Activated B cell treated with CpG ODN at 0.5 μM for 24 hours (primary cell): Measurements from ENCODE around the gene CDC42. TPM values are rescaled to one million over a fixed set of nuclear protein-coding genes. Genes with fewer than 3 reads are reported as not detected.

Experiments
- ATAC-seq: fragments of 200-7000 bp; cut with Tn5 transposase; one replicate; pipeline ENCODE4 v1.10.0; 2021; ENCODE audit warnings: low read depth, mild to moderate bottlenecking, moderate library complexity
- CTCF ChIA-PET: fragments of 350-600 bp; sonication (Branson Sonifier 250); formaldehyde crosslinking; loops from one replicate; lab custom pipeline; 2021; ENCODE audit warnings: antibody characterized with exemption; lab: Charles Lee
- POLR2A ChIA-PET: fragments of 350-600 bp; sonication (Branson Sonifier 250); formaldehyde crosslinking; loops from one replicate; lab custom pipeline; 2021; ENCODE audit warnings: antibody characterized with exemption; lab: Charles Lee
- DNase-seq: peaks from one replicate; pipeline ENCODE4 v3.0.0; 2022
- H3K27ac Mint-ChIP-seq: one replicate; pipeline ENCODE4 v1.8.0; 2020; ENCODE audit warnings: mixed read lengths
- H3K27me3 Mint-ChIP-seq: one replicate; pipeline ENCODE4 v1.8.0; 2021; ENCODE audit warnings: mixed read lengths
- H3K36me3 Mint-ChIP-seq: one replicate; pipeline ENCODE4 v1.8.0; 2021; ENCODE audit warnings: low read depth, mixed read lengths
- H3K4me1 Mint-ChIP-seq: one replicate; pipeline ENCODE4 v1.8.0; 2021; ENCODE audit warnings: mixed read lengths
- H3K4me3 Mint-ChIP-seq: one replicate; pipeline ENCODE4 v1.8.0; 2020; ENCODE audit warnings: mild to moderate bottlenecking, mixed read lengths
- H3K9me3 Mint-ChIP-seq: one replicate; pipeline ENCODE4 v1.8.0; 2020; ENCODE audit warnings: mixed read lengths
- intact Hi-C: fragments of 100-400 bp; cut with micrococcal nuclease; formaldehyde crosslinking; loops from one replicate; pipeline ENCODE4 v1.15.1; 2024
- total RNA-seq: library from RNA; stranded (reverse); gene quantifications from 2 replicates; pipeline ENCODE4 v1.2.3, GENCODE V29; 2022
- TF ChIP-seq, protein P1 (sequence below): fragments of 200-600 bp; IDR thresholded peaks from one replicate; pipeline ENCODE4 v1.8.0; 2022; ENCODE audit warnings: antibody characterized with exemption, mild to moderate bottlenecking

CDC42 gene
- total RNA-seq, 1 donor from 2014 or later: 310 TPM

DNA sequence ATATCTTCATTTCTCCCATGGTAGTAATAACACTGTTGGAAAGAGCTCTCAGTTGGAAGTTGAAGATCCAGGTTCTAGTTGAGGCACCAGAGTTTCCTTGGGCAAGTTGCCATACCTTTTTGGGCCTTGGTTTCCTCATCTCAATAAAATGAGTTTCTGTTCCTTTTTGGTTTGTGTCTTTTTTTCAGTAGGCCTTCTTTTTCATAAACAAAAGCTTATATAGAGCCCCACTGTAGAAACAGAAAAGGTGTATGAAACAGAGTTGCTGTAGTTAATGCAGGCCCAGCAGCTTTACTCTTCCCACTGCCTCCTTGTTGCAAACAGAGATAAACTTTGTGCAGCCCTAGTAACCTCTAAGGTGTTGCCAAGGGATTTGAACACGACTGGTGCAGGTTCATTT, 48.7 kb downstream of the CDC42 start:
- ChIA-PET CTCF (no interaction called here), POLR2A (interaction anchor here (0.8 kb wide), 1 partner anchor 75 kb away, joined by 4 read pairs; no protein-coding TSS in a partner anchor)
- H3K36me3 Mint-ChIP-seq: peaks cover 81% of the 10 kb centered on the region

DNA sequence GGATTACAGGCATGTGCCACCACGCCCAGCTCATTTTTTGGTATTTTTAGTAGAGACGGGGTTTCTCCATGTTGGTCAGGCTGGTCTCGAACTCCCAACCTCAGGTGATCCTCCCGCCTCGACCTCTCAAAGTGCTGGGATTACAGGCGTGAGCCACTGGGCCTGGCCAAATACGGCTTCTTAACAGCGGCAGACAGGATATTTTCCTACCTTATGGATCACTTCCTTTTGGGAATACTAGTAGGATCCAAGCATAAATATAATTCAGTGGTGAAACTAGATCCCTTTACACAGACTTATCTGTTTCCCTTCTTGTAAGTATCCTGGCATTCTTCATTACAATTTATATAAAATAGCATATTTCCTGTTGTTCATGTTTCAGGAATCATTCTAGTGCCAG, 49.5 kb downstream of the CDC42 start:
- TF ChIP-seq, protein P1, sequence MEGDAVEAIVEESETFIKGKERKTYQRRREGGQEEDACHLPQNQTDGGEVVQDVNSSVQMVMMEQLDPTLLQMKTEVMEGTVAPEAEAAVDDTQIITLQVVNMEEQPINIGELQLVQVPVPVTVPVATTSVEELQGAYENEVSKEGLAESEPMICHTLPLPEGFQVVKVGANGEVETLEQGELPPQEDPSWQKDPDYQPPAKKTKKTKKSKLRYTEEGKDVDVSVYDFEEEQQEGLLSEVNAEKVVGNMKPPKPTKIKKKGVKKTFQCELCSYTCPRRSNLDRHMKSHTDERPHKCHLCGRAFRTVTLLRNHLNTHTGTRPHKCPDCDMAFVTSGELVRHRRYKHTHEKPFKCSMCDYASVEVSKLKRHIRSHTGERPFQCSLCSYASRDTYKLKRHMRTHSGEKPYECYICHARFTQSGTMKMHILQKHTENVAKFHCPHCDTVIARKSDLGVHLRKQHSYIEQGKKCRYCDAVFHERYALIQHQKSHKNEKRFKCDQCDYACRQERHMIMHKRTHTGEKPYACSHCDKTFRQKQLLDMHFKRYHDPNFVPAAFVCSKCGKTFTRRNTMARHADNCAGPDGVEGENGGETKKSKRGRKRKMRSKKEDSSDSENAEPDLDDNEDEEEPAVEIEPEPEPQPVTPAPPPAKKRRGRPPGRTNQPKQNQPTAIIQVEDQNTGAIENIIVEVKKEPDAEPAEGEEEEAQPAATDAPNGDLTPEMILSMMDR: no peak
- H3K36me3 Mint-ChIP-seq: peaks cover 75% of the 10 kb centered on the region
- ChIA-PET CTCF (no interaction called here), POLR2A (interaction anchor here (0.7 kb wide), 1 partner anchor 1001 kb away, joined by 6 read pairs; no protein-coding TSS in a partner anchor)
- no peak overlapping the region for H3K4me3 Mint-ChIP-seq
- H3K4me1 Mint-ChIP-seq: peaks cover 66% of the 10 kb centered on the region
- intact Hi-C loops: no loop called here
- ATAC-seq (no peak), DNase-seq (no peak)
- H3K27ac Mint-ChIP-seq: no peak overlapping the region
- no peaks in the 10 kb centered on the region for H3K9me3 Mint-ChIP-seq
- H3K27me3 Mint-ChIP-seq: no peaks in the 10 kb centered on the region

More for the DNA sequence above, 48.7 kb downstream of the CDC42 start:
- no peaks in the 10 kb centered on the region for H3K27me3 Mint-ChIP-seq
- ATAC-seq (no peak), DNase-seq (no peak)
- peaks cover 64% of the 10 kb centered on the region for H3K4me1 Mint-ChIP-seq
- TF ChIP-seq, protein P1: no peak
- H3K9me3 Mint-ChIP-seq: no peaks in the 10 kb centered on the region
- no peak overlapping the region for H3K4me3 Mint-ChIP-seq
- peak overlapping the region; percentile 39 for H3K27ac Mint-ChIP-seq
- intact Hi-C loops: no loop called here

DNA sequence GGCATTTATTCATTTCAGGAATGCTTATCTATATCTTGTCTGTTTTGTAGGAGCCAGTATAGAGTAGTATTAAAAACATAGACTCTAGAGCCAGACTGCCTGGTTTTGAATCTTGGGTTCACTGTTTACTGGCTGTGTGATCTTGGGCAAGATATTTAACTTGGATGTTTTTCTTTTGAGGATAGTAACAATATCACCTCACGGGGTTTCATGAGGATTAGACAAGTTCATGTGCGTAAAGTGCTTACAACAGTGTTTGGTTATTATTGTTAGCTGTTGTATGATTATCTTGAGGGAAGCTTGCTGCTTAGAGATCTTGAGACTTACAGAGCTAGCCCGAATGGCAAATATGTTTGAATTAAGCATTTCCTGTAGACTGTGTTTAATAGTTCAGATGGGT, 50.2 kb downstream of the CDC42 start:
- TF ChIP-seq, protein P1: no peak
- Mint-ChIP-seq H3K4me1 (peaks cover 66% of the 10 kb centered on the region), H3K27me3 (no peaks in the 10 kb centered on the region), H3K9me3 (no peaks in the 10 kb centered on the region), H3K4me3 (no peak overlapping the region), H3K36me3 (peaks cover 73% of the 10 kb centered on the region), H3K27ac (peak overlapping the region; percentile 61)
- ChIA-PET CTCF (interaction anchor here (1.1 kb wide), 1 partner anchor 314 kb away, joined by 3 read pairs; no protein-coding TSS in a partner anchor), POLR2A (no interaction called here)
- intact Hi-C loops: no loop called here
- no peak for ATAC-seq
- no peak for DNase-seq

DNA sequence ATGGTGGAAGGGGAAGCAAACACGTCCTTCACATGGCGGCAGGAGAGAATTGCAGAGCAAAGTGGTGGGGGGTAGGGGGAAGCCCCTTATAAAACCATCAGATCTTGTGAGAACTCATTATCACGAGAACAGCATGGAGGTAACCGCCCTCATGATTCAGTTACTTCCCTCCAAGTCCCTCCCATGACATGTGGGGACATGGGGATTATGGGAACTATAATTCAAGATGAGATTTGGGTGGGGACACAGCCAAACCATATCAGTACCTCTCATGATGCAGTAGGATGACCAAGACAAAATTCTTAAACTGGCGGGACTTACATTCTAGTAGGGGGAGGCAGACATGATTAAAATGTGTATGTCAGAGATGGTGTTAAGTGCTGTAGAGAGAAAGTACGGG, 51.6 kb downstream of the CDC42 start:
- peak overlapping the region; percentile 51 for H3K27ac Mint-ChIP-seq
- ATAC-seq: no peak
- H3K9me3 Mint-ChIP-seq: no peaks in the 10 kb centered on the region
- no peak for DNase-seq
- H3K27me3 Mint-ChIP-seq: no peaks in the 10 kb centered on the region
- ChIA-PET CTCF (interaction anchor here (0.8 kb wide), 1 partner anchor 312 kb away, joined by 3 read pairs; no protein-coding TSS in a partner anchor), POLR2A (interaction anchor here (1.0 kb wide), 1 partner anchor 78 kb away, joined by 3 read pairs; no protein-coding TSS in a partner anchor)
- peaks cover 73% of the 10 kb centered on the region for H3K36me3 Mint-ChIP-seq
- no peak overlapping the region for H3K4me3 Mint-ChIP-seq
- intact Hi-C loops: no loop called here
- TF ChIP-seq, protein P1: no peak
- H3K4me1 Mint-ChIP-seq: peaks cover 66% of the 10 kb centered on the region

DNA sequence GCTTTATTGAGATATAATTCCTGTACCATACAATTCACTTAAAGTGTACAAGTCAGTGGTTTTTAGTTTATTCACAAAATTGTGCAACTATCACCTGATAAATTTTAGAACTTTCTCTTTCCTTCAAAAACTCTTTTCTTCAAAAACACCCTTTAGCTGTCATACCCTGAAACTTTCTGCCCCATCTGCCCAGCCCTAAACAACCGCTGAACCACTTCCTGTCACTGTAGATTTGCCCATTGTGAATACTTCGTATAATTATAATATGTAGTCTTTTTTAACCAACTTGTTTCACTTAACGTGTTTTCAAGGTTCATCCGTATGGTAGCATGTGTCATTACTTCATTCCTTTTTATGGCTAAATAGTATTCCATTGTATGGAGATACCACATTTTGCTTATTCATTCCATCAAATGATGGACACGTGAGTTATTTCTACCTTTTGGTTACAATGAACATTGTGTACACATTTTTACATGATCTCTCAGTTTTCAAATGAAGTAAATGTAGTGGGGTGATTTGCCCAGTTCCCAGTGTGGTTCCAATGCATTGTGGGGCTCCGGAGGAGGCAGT, 52.4 kb downstream of the CDC42 start:
- Mint-ChIP-seq H3K27me3 (no peaks in the 10 kb centered on the region), H3K4me3 (no peak overlapping the region), H3K27ac (peak overlapping the region; percentile 51), H3K9me3 (no peaks in the 10 kb centered on the region), H3K36me3 (peaks cover 68% of the 10 kb centered on the region), H3K4me1 (peaks cover 60% of the 10 kb centered on the region)
- intact Hi-C loops: loop anchor here (1.0 kb wide), 3 partner anchors 171 to 537 kb away; no protein-coding TSS in a partner anchor
- ChIA-PET POLR2A (interaction anchor here (1.0 kb wide), 1 partner anchor 79 kb away, joined by 3 read pairs; no protein-coding TSS in a partner anchor), CTCF (interaction anchor here (0.8 to 1.4 kb wide), 7 partner anchors 11 to 537 kb away, joined by 3 to 5 read pairs (median 3); no protein-coding TSS in a partner anchor)
- ATAC-seq (no peak), DNase-seq (no peak)
- TF ChIP-seq, protein P1: no peak
